OCI-LY7 (cell line): ENCODE results near the gene LY86.

Source experiments
- EZH2phosphoT487 ChIP-seq: fragments of 200-600 bp; sonication (generic); IDR thresholded peaks from 2 replicates; pipeline ENCODE4 v1.6.1; 2018; ENCODE audit warnings: low read depth, borderline replicate concordance, mild to moderate bottlenecking, mixed run types, antibody characterized with exemption, low read length, moderate library complexity, mixed read lengths
- TF ChIP-seq, protein P1 (sequence below): fragments of 200-600 bp; sonication (generic); conservative IDR thresholded peaks from 2 replicates; pipeline ENCODE4 v1.5.1; 2014; ENCODE audit warnings: mild to moderate bottlenecking, antibody characterized with exemption, low read length, moderate library complexity, mixed read lengths

- TF ChIP-seq, protein P1, sequence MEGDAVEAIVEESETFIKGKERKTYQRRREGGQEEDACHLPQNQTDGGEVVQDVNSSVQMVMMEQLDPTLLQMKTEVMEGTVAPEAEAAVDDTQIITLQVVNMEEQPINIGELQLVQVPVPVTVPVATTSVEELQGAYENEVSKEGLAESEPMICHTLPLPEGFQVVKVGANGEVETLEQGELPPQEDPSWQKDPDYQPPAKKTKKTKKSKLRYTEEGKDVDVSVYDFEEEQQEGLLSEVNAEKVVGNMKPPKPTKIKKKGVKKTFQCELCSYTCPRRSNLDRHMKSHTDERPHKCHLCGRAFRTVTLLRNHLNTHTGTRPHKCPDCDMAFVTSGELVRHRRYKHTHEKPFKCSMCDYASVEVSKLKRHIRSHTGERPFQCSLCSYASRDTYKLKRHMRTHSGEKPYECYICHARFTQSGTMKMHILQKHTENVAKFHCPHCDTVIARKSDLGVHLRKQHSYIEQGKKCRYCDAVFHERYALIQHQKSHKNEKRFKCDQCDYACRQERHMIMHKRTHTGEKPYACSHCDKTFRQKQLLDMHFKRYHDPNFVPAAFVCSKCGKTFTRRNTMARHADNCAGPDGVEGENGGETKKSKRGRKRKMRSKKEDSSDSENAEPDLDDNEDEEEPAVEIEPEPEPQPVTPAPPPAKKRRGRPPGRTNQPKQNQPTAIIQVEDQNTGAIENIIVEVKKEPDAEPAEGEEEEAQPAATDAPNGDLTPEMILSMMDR, result peak; percentile 98
- TF ChIP-seq EZH2phosphoT487, result no peak
These were observed 88.5 kb downstream of the LY86 start for GRCh38 chr6:6676910-6677441.
